GM15510 (cell line): ENCODE data around the gene TIGIT.

Experiments used
- POLR2A ChIP-seq: IDR thresholded peaks from 3 replicates; pipeline ENCODE4 v1.6.1; 2011; ENCODE audit warnings: borderline replicate concordance; ENCODE audit not compliant: insufficient read length; ENCODE audit errors: extremely low read depth

TIGIT gene

GRCh38 chr3:114299941-114300624 lies 6.3 kb downstream of the TIGIT start:
- no peak for TF ChIP-seq POLR2A

GRCh38 chr3:114307222-114307830 lies 13.5 kb downstream of the TIGIT start:
- no peak for TF ChIP-seq POLR2A

- TF ChIP-seq POLR2A = no peak
Measured at GRCh38 chr3:114307832-114308231, 14.0 kb downstream of the TIGIT start.

- no peak for TF ChIP-seq POLR2A
Measured at GRCh38 chr3:114308377-114308776, 14.5 kb downstream of the TIGIT start.

- no peak for TF ChIP-seq POLR2A
Measured at GRCh38 chr3:114308830-114309229, 15.0 kb downstream of the TIGIT start.

GRCh38 chr3:114310695-114311094 lies 16.9 kb downstream of the TIGIT start:
- TF ChIP-seq POLR2A = no peak

GRCh38 chr3:114313426-114313825 lies 19.6 kb downstream of the TIGIT start:
- no peak for TF ChIP-seq POLR2A

GRCh38 chr3:114314282-114314681 lies 20.5 kb downstream of the TIGIT start:
- no peak for TF ChIP-seq POLR2A

- TF ChIP-seq POLR2A = no peak
Measured at GRCh38 chr3:114318295-114318694, 24.5 kb downstream of the TIGIT start.

- TF ChIP-seq POLR2A = no peak
Measured at GRCh38 chr3:114319453-114319852, 25.6 kb downstream of the TIGIT start.

- TF ChIP-seq POLR2A = no peak
Measured at GRCh38 chr3:114320246-114320645, 26.4 kb downstream of the TIGIT start.

- no peak for TF ChIP-seq POLR2A
Measured at GRCh38 chr3:114323546-114324254, 29.9 kb downstream of the TIGIT start.

- TF ChIP-seq POLR2A = no peak
Measured at GRCh38 chr3:114327665-114328064, 33.8 kb downstream of the TIGIT start.

- no peak for TF ChIP-seq POLR2A
Measured at GRCh38 chr3:114328345-114328744, 34.5 kb downstream of the TIGIT start.

GRCh38 chr3:114329823-114330222 lies 36.0 kb downstream of the TIGIT start:
- no peak for TF ChIP-seq POLR2A

- TF ChIP-seq POLR2A = no peak
Measured at GRCh38 chr3:114331007-114331406, 37.2 kb downstream of the TIGIT start.
